ENCODE results near the gene ESRP2. TPM values are rescaled to one million over a fixed set of nuclear protein-coding genes. Genes with fewer than 3 reads are reported as not detected.

Gene ESRP2
- total RNA-seq, 1 experiment from 2014 or later, result not detected

DNA sequence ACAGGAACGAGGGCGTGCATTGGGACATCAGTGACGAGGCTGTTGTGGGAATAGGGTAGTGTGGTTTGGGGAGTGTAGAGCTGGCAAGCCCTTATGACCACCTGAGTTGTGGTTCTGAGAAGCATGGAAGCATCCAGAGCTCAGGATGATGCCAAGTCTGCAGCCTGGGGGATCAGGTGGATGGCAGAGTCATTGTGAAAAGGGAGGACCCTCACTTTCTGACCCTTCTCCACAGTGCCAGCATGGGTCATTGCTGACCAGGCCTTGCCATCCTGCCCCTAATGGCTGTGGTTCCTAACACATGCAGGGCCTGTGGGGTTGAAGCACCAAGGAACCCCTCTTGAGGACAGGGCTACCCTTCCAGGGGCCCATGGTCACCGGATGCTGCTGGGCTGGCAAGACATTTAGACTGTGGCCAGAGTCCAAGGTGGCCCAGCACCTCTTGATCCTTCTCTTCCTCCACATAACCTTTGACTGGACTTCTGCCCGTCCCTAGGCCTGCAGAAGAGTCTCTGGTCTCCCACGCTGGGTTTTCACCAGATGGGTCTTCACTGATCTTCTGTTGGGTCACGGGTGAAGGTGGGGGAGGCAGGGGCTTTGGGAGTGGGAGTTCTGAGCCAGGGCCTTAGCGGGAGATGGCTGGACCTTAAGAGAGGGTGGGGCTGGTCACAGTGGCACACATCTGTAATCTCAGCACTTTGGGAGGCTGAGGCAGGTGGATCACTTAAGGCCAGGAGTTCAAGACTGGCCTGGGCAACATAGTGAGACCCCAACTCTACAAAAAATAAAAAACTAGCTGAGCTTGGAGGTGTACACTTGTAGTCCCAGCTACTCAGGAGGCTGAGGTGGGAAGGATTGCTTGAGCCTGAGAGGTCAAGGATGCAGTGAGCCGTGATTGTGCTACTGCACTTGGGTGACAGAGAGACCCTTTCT is 7.3 kb upstream of the ESRP2 start:
- no peak overlapping the region for H3K4me2 ChIP-seq (ENCODE audit: low read depth, low read length, poor library complexity, severe bottlenecking)
- no peaks in the 10 kb centered on the region for H3K27me3 ChIP-seq (ENCODE audit: low read length)
- peaks cover 29% of the 10 kb centered on the region for H3K4me1 ChIP-seq (ENCODE audit: low read length)
- DNase-seq, result no peak
- H3K4me3 ChIP-seq (ENCODE audit: low read length), result no peak overlapping the region
- H3K9me3 ChIP-seq (ENCODE audit: low read length), result no peaks in the 10 kb centered on the region
- no peaks in the 10 kb centered on the region for H4K20me1 ChIP-seq (ENCODE audit: insufficient read depth, low read depth, low read length)
- H2AFZ ChIP-seq (ENCODE audit: low read length), result no peak overlapping the region
- H3K9me2 ChIP-seq (replicated peaks; ENCODE audit: insufficient read depth, low read length), result no peaks in the 10 kb centered on the region
- H3K9ac ChIP-seq (ENCODE audit: low read length), result no peak overlapping the region
- H3K27ac ChIP-seq (ENCODE audit: low read length), result no peak overlapping the region
- peaks cover 22% of the 10 kb centered on the region for H3K79me2 ChIP-seq (ENCODE audit: low read length)
- no peaks in the 10 kb centered on the region for H3K36me3 ChIP-seq (ENCODE audit: insufficient read depth, low read length)

DNA sequence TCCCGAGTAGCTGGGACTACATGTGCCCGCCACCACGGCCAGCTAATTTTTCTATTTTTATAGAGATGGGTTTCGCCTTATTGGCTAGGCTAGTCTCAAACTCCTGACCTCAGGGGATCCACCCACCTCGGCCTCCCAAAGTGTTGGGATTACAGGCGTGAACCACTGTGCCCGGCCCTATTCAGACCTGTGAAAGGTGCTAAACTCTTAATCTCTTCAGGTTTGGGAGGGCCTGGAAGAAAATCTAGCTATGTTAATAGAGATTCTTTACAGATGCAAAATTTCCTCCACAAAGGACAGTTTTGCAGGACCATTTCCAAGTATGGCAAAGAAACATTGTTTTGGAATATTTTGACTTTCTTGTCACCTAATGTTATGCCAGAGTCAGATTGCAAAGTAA is 6.2 kb upstream of the ESRP2 start:
- H3K9me3 ChIP-seq (ENCODE audit: low read length), result no peaks in the 10 kb centered on the region
- H2AFZ ChIP-seq (ENCODE audit: low read length), result no peak overlapping the region
- H3K4me3 ChIP-seq (ENCODE audit: low read length), result no peak overlapping the region
- H3K36me3 ChIP-seq (ENCODE audit: insufficient read depth, low read length), result no peaks in the 10 kb centered on the region
- peaks cover 15% of the 10 kb centered on the region for H3K79me2 ChIP-seq (ENCODE audit: low read length)
- no peaks in the 10 kb centered on the region for H3K9me2 ChIP-seq (replicated peaks; ENCODE audit: insufficient read depth, low read length)
- no peak overlapping the region for H3K27ac ChIP-seq (ENCODE audit: low read length)
- H3K9ac ChIP-seq (ENCODE audit: low read length), result no peak overlapping the region
- peaks cover 28% of the 10 kb centered on the region for H3K4me1 ChIP-seq (ENCODE audit: low read length)
- DNase-seq, result no peak
- no peaks in the 10 kb centered on the region for H3K27me3 ChIP-seq (ENCODE audit: low read length)
- no peak overlapping the region for H3K4me2 ChIP-seq (ENCODE audit: low read depth, low read length, poor library complexity, severe bottlenecking)
- H4K20me1 ChIP-seq (ENCODE audit: insufficient read depth, low read depth, low read length), result no peaks in the 10 kb centered on the region

DNA sequence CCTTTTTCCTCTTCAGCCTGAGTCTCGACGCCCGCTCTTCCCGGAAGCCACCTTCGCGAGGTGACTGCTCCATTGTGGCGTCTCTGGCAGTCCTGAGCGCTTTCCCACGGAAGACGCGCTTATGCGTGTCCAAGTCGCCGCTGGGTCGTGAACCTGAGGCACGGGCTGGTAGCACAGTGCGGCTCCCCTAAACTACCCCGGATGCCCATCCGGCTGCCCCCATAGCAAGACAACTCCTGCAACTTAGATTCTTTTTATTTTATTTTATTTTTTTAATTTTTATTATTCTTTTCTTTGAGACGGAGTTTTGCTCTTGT is 2.1 kb upstream of the ESRP2 start:
- no peak for DNase-seq
- Histone ChIP-seq H2AFZ (ENCODE audit: low read length) (0 out of 2 replicates have a peak overlapping the region, but pooled peaks have one; percentile 72), H3K79me2 (ENCODE audit: low read length) (no peaks in the 10 kb centered on the region), H3K9me3 (ENCODE audit: low read length) (no peaks in the 10 kb centered on the region), H3K27ac (ENCODE audit: low read length) (no peak overlapping the region), H3K27me3 (ENCODE audit: low read length) (no peaks in the 10 kb centered on the region), H3K9ac (ENCODE audit: low read length) (peak overlapping the region; percentile 60), H3K4me2 (ENCODE audit: low read depth, low read length, poor library complexity, severe bottlenecking) (peak overlapping the region; percentile 91), H4K20me1 (ENCODE audit: insufficient read depth, low read depth, low read length) (no peaks in the 10 kb centered on the region), H3K4me1 (ENCODE audit: low read length) (peaks cover 17% of the 10 kb centered on the region), H3K36me3 (ENCODE audit: insufficient read depth, low read length) (no peaks in the 10 kb centered on the region), H3K9me2 (replicated peaks; ENCODE audit: insufficient read depth, low read length) (no peaks in the 10 kb centered on the region), H3K4me3 (ENCODE audit: low read length) (peak overlapping the region; percentile 77)

DNA sequence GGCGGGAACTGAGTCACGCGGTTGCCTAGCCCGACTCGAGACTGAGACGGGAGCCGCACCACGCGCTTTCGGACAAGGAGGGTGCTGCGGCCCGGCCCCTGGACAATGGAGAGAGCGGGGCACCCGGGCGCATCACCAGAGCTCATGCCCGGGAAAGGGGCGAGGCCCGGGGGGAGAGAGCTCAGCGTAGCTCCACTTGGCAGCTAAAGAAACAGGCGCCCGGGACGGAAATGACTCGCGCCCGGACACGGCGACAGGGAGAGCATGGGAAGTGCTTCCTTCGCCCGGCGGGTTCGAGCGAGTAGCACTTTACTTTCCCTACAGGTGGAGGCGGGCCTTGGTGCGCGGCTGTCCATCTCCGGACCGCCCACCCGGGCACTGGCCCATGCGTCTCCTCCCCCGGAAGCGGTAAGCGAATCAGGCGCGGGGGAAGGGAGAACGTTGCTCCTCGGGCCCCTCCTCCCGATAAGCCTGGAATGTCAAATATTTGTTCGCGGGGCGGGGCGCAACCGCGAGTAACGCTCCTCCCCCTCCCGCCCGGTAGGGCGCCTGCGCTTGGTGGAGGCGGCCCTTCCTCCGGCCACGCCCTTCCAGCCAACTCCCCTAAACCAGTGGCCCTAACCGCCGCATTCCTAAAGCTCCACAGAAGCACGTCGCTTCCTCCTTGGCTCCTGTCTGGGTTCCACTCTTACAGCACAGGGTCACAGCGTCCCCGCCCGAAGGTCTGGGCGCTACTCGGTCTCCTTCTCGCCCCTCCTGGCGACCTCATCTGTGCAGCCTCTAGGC is 1.5 kb upstream of the ESRP2 start:
- Histone ChIP-seq H2AFZ (ENCODE audit: low read length) (0 out of 2 replicates have a peak overlapping the region, but pooled peaks have one; percentile 72), H3K4me3 (ENCODE audit: low read length) (peak overlapping the region; percentile 77), H3K27me3 (ENCODE audit: low read length) (no peaks in the 10 kb centered on the region), H4K20me1 (ENCODE audit: insufficient read depth, low read depth, low read length) (no peaks in the 10 kb centered on the region), H3K4me2 (ENCODE audit: low read depth, low read length, poor library complexity, severe bottlenecking) (peak overlapping the region; percentile 91), H3K9ac (ENCODE audit: low read length) (peak overlapping the region; percentile 80), H3K36me3 (ENCODE audit: insufficient read depth, low read length) (no peaks in the 10 kb centered on the region), H3K27ac (ENCODE audit: low read length) (peak overlapping the region; percentile 53; the same call in 1 of the 2 replicates), H3K9me3 (ENCODE audit: low read length) (no peaks in the 10 kb centered on the region), H3K4me1 (ENCODE audit: low read length) (peaks cover 17% of the 10 kb centered on the region), H3K9me2 (replicated peaks; ENCODE audit: insufficient read depth, low read length) (no peaks in the 10 kb centered on the region), H3K79me2 (ENCODE audit: low read length) (no peaks in the 10 kb centered on the region)
- DNase-seq, result peak; percentile 99

DNA sequence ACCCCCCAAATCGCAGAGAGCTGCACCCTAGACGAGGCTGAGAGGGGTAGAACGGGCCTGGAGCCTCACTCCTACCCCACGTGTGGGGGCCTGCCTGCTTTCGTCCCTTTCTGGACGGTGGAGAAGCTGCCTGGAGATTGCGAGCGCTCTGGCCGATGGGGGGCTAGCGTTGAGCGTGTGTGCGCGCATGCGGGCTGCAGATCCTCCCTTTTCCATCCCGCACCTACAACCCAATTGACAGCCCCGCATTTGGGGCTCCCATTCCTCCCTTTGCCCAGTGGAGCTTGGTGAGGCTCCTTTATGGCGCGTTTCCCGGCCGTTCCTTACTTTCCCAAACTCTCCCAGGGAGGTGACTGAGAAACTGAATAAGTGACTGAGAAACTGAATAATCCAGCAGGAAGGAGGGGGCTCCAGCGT is 907 bp upstream of the ESRP2 start:
- peak overlapping the region; percentile 91 for H3K4me2 ChIP-seq (ENCODE audit: low read depth, low read length, poor library complexity, severe bottlenecking)

DNA sequence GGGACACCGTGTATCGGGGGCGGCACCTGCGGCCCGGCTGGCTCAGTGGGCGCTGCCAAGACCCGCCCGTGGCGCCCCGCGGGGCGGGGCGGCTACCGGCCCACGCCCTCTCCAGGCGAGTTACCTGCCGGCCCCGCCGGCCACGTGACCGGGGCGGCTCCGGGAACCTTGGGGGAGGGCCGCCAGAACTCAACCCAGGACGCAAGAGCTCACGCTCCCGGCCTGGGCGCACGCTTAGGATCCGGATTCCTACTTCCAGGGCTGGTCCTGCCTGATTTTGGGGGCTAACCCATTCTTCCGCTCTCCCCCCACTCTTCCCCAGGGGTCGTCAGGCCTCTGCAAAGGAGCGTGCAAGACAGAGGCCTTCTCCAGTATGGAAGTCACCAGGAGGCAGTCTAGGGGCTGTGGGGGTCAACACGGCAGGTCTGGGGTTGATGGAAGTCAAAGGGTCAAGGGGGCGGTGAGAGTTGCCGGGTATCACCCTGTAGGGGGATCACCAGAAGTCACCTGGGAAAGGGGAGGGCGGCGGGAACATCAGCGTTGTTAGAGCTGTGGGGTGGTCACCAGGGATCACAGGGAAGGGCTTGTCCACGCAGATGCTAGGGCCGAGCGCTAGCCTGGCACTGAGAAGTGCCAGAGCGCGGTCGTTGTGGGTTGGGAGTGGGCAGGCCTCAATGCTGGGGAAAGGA is 354 bp upstream of the ESRP2 start:
- Histone ChIP-seq H3K9ac (ENCODE audit: low read length) (peak overlapping the region; percentile 80), H3K4me3 (ENCODE audit: low read length) (peak overlapping the region; percentile 77; the same call in 1 of the 2 replicates), H2AFZ (ENCODE audit: low read length) (no peak overlapping the region), H3K4me2 (ENCODE audit: low read depth, low read length, poor library complexity, severe bottlenecking) (peak overlapping the region; percentile 91), H3K9me3 (ENCODE audit: low read length) (no peaks in the 10 kb centered on the region), H4K20me1 (ENCODE audit: insufficient read depth, low read depth, low read length) (no peaks in the 10 kb centered on the region), H3K27ac (ENCODE audit: low read length) (peak overlapping the region; percentile 53; the same call in 1 of the 2 replicates), H3K27me3 (ENCODE audit: low read length) (no peaks in the 10 kb centered on the region), H3K36me3 (ENCODE audit: insufficient read depth, low read length) (no peaks in the 10 kb centered on the region), H3K4me1 (ENCODE audit: low read length) (peaks cover 17% of the 10 kb centered on the region), H3K9me2 (replicated peaks; ENCODE audit: insufficient read depth, low read length) (no peaks in the 10 kb centered on the region), H3K79me2 (ENCODE audit: low read length) (no peaks in the 10 kb centered on the region)
- no peak for DNase-seq

More for the DNA sequence above, 907 bp upstream of the ESRP2 start:
- Histone ChIP-seq H3K9me2 (replicated peaks; ENCODE audit: insufficient read depth, low read length) (no peaks in the 10 kb centered on the region), H3K27me3 (ENCODE audit: low read length) (no peaks in the 10 kb centered on the region), H3K27ac (ENCODE audit: low read length) (peak overlapping the region; percentile 53; the same call in 1 of the 2 replicates), H3K9ac (ENCODE audit: low read length) (peak overlapping the region; percentile 80), H3K36me3 (ENCODE audit: insufficient read depth, low read length) (no peaks in the 10 kb centered on the region), H3K4me3 (ENCODE audit: low read length) (peak overlapping the region; percentile 77), H3K79me2 (ENCODE audit: low read length) (no peaks in the 10 kb centered on the region), H3K4me1 (ENCODE audit: low read length) (peaks cover 17% of the 10 kb centered on the region), H2AFZ (ENCODE audit: low read length) (0 out of 2 replicates have a peak overlapping the region, but pooled peaks have one; percentile 51), H3K9me3 (ENCODE audit: low read length) (no peaks in the 10 kb centered on the region), H4K20me1 (ENCODE audit: insufficient read depth, low read depth, low read length) (no peaks in the 10 kb centered on the region)
- peak; percentile 64 for DNase-seq

DNA sequence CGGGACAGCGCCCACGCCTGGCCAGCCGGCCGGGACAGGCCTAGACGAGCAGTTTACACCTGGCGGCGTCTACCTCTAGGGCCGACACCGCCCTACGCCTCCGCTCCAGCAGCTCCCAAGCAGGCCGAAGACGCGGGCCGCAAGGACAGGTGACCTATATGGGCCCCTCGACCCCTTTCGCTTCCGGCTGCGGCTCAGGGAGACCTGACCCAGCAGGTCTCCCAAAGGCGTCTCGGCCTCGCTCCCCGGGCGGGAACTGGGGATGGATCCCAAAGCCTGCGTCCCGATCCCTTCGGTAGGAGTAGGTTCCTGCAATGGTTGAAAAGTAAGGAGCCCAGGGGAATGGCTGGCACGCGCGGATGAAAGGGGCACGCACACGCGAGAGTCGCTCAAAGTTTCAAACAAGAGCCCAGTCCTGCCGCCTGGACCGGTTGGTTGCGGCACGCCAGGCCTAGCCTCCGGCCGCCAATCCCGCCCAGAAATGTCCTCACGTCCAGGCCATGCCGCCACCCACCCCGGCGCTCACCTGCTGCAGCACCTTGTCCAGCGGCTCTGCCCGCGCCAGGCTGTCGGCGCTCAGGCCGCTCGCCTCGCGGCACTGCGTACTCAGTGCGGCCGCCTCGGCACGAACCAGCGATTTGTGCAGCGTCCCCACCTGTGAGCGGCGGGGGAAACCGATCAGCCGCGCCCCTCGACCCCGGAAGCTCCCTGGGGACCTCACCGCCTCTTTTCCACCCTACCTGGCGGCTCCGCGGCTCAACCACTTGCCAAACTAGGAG is 630 bp downstream of the ESRP2 start:
- Histone ChIP-seq H3K4me2 (ENCODE audit: low read depth, low read length, poor library complexity, severe bottlenecking) (no peak overlapping the region), H3K9me2 (replicated peaks; ENCODE audit: insufficient read depth, low read length) (no peaks in the 10 kb centered on the region), H3K79me2 (ENCODE audit: low read length) (no peaks in the 10 kb centered on the region), H3K9me3 (ENCODE audit: low read length) (no peaks in the 10 kb centered on the region), H3K27me3 (ENCODE audit: low read length) (no peaks in the 10 kb centered on the region), H2AFZ (ENCODE audit: low read length) (no peak overlapping the region), H3K27ac (ENCODE audit: low read length) (no peak overlapping the region), H3K36me3 (ENCODE audit: insufficient read depth, low read length) (no peaks in the 10 kb centered on the region), H3K4me1 (ENCODE audit: low read length) (peaks cover 17% of the 10 kb centered on the region), H3K4me3 (ENCODE audit: low read length) (no peak overlapping the region), H4K20me1 (ENCODE audit: insufficient read depth, low read depth, low read length) (no peaks in the 10 kb centered on the region), H3K9ac (ENCODE audit: low read length) (no peak overlapping the region)
- DNase-seq, result no peak
